22Rv1 (cell line): Measurements from ENCODE around the gene SLC17A4.

ENCODE experiments used
- CTCF ChIP-seq: fragments of 450-650 bp; IDR thresholded peaks from 2 replicates; pipeline ENCODE4 v1.5.1; 2017; ENCODE audit warnings: mild to moderate bottlenecking
- ZFX ChIP-seq: fragments of 450-650 bp; IDR thresholded peaks from 2 replicates; pipeline ENCODE4 v1.6.1; 2017; ENCODE audit warnings: antibody characterized with exemption, borderline replicate concordance

- no peak for TF ChIP-seq CTCF
- no peak for TF ChIP-seq ZFX
These were observed 19.3 kb upstream of the SLC17A4 start for GRCh38 chr6:25735261-25735660.
